CD4-positive, alpha-beta T cell (primary cell): ENCODE measurements around the gene UGT1A1. TPM values are rescaled to one million over a fixed set of nuclear protein-coding genes. Genes with fewer than 3 reads are reported as not detected.

Experiments
- ATAC-seq: fragments of 200-7000 bp; cut with Tn5 transposase; one replicate; pipeline ENCODE4 v1.10.0; 2022; ENCODE audit warnings: mild to moderate bottlenecking; ENCODE audit not compliant: poor library complexity
- CTCF ChIA-PET: fragments of 350-600 bp; sonication (Branson Sonifier 250); formaldehyde crosslinking; loops from one replicate; lab custom pipeline; 2021; ENCODE audit warnings: antibody characterized with exemption, inconsistent platforms; lab: Charles Lee
- POLR2A ChIA-PET: fragments of 350-600 bp; sonication (Branson Sonifier 250); formaldehyde crosslinking; loops from one replicate; lab custom pipeline; 2021; ENCODE audit warnings: antibody characterized with exemption, inconsistent platforms; lab: Charles Lee
- DNase-seq, 14 experiments: peaks; one replicate each; pipeline ENCODE4 v3.0.0-alpha.2; 2013 to 2020; ENCODE audit warnings: mixed read lengths in 2 of 14
- H3K27ac ChIP-seq, 2 donors: one replicate each; pipeline versions ENCODE4 v1.5.1 to v1.7.0; 2013; ENCODE audit warnings: low read length in 2 of 2, low read depth in 1 of 2, mild to moderate bottlenecking in 1 of 2
- H3K27me3 ChIP-seq, 2 experiments: 1 replicate in 1 of 2; 2 replicates in 1 of 2; pipeline versions ENCODE4 v1.6.1 to v1.7.0; 2013; ENCODE audit warnings: low read length in 2 of 2, control low read depth in 1 of 2, mild to moderate bottlenecking in 1 of 2, moderate library complexity in 1 of 2; ENCODE audit not compliant: insufficient read depth in 2 of 2, control insufficient read depth in 1 of 2
- H3K36me3 ChIP-seq: one replicate; pipeline ENCODE4 v1.6.1; 2013; ENCODE audit warnings: low read length, control low read depth; ENCODE audit not compliant: insufficient read depth
- H3K4me1 ChIP-seq: one replicate; pipeline ENCODE4 v1.6.1; 2013; ENCODE audit warnings: low read length, control low read depth; ENCODE audit not compliant: insufficient read depth
- H3K4me3 ChIP-seq: one replicate; pipeline ENCODE4 v1.5.1; 2013; ENCODE audit warnings: mild to moderate bottlenecking, low read length, moderate library complexity
- H3K9me3 ChIP-seq, 2 experiments: 1 replicate in 1 of 2; 2 replicates in 1 of 2; pipeline versions ENCODE4 v1.6.1 to v1.7.0; 2013; ENCODE audit warnings: low read length in 2 of 2, mild to moderate bottlenecking in 2 of 2, control low read depth in 1 of 2, moderate library complexity in 1 of 2; ENCODE audit not compliant: control insufficient read depth in 1 of 2, insufficient read depth in 1 of 2
- H3K27ac Mint-ChIP-seq: one replicate; pipeline ENCODE4 v1.8.0; 2020; ENCODE audit warnings: mixed read lengths
- H3K27me3 Mint-ChIP-seq: one replicate; pipeline ENCODE4 v1.8.0; 2021; ENCODE audit warnings: mixed read lengths
- H3K36me3 Mint-ChIP-seq: one replicate; pipeline ENCODE4 v1.8.0; 2021; ENCODE audit warnings: low read depth, mixed read lengths
- H3K4me1 Mint-ChIP-seq: one replicate; pipeline ENCODE4 v1.8.0; 2021; ENCODE audit warnings: low read depth, mixed read lengths
- H3K4me3 Mint-ChIP-seq: one replicate; pipeline ENCODE4 v1.8.0; 2020; ENCODE audit warnings: mild to moderate bottlenecking, mixed read lengths
- H3K9me3 Mint-ChIP-seq: one replicate; pipeline ENCODE4 v1.8.0; 2020; ENCODE audit warnings: mixed read lengths
- CTCF ChIP-seq: fragments of 200-600 bp; IDR thresholded peaks from one replicate; pipeline ENCODE4 v1.8.0; 2022; ENCODE audit warnings: antibody characterized with exemption, mild to moderate bottlenecking
- intact Hi-C, 2 experiments: fragments of 100-400 bp; cut with DNase I in 1 of 2; cut with micrococcal nuclease in 1 of 2; formaldehyde crosslinking; loops; one replicate each; pipeline versions ENCODE4 v1.15.1 to v1.9.0; 2023 to 2025; cut with DNase I, micrococcal nuclease
- total RNA-seq, 174 experiments: library from RNA in 2 of 174; stranded (reverse) in 2 of 174; gene quantifications; one replicate each; pipeline ENCODE4 v1.2.3 and lab custom pipeline; 2021 to 2026

The UGT1A1 gene
- total RNA-seq, 2 experiments from 2014 or later = not detected

- H3K4me1 ChIP-seq = no peaks in the 10 kb centered on the region
- POLR2A ChIA-PET = no interaction called here
- TF ChIP-seq CTCF = no peak
- ATAC-seq = no peak
- H3K36me3 ChIP-seq = no peaks in the 10 kb centered on the region
- DNase-seq = no peak
- H3K4me3 ChIP-seq = no peak overlapping the region
- H3K36me3 Mint-ChIP-seq = no peaks in the 10 kb centered on the region
- H3K9me3 Mint-ChIP-seq = no peaks in the 10 kb centered on the region
- H3K9me3 ChIP-seq = no peaks in the 10 kb centered on the region
- peaks cover 31% of the 10 kb centered on the region for H3K27me3 Mint-ChIP-seq
- H3K27ac Mint-ChIP-seq = no peak overlapping the region
- H3K27ac ChIP-seq = no peak overlapping the region
- H3K4me3 Mint-ChIP-seq = no peak overlapping the region
- H3K27me3 ChIP-seq = peaks cover 0 to 13% of the 10 kb centered on the region in 2 experiments
- CTCF ChIA-PET = no interaction called here
- H3K4me1 Mint-ChIP-seq = no peaks in the 10 kb centered on the region
- intact Hi-C loops = loop anchor here (5.0 to 10.0 kb wide), 4 partner anchors 311 to 951 kb away; no protein-coding TSS in a partner anchor
Measured at GRCh38 chr2:233713262-233713615, 46.8 kb upstream of the UGT1A1 start.

- no peak for ATAC-seq
- no peak for DNase-seq
- Histone ChIP-seq H3K36me3 (no peaks in the 10 kb centered on the region), H3K27me3 (peaks cover 0 to 13% of the 10 kb centered on the region in 2 experiments), H3K9me3 (no peaks in the 10 kb centered on the region), H3K4me3 (no peak overlapping the region), H3K27ac (no peak overlapping the region), H3K4me1 (no peaks in the 10 kb centered on the region)
- intact Hi-C loops = loop anchor here (5.0 to 10.0 kb wide), 4 partner anchors 312 to 952 kb away; no protein-coding TSS in a partner anchor
- Mint-ChIP-seq H3K27ac (no peak overlapping the region), H3K9me3 (no peaks in the 10 kb centered on the region), H3K4me1 (no peaks in the 10 kb centered on the region), H3K4me3 (no peak overlapping the region), H3K36me3 (no peaks in the 10 kb centered on the region), H3K27me3 (peaks cover 37% of the 10 kb centered on the region)
- TF ChIP-seq CTCF = no peak
- POLR2A ChIA-PET = no interaction called here
- CTCF ChIA-PET = no interaction called here
Measured at GRCh38 chr2:233714121-233714520, 45.9 kb upstream of the UGT1A1 start.

GRCh38 chr2:233718552-233718951 is 41.5 kb upstream of the UGT1A1 start, which contains the start of gene UGT1A4:
Gene UGT1A4, plus strand, starts transcription at chr2:233718736. Its CDS starts 85 bp downstream, at chr2:233718821.
- intact Hi-C loops = loop anchor here in 1 of 2 experiments (5.0 to 10.0 kb wide), 2 partner anchors 374 to 786 kb away; no protein-coding TSS in a partner anchor
- H3K36me3 Mint-ChIP-seq = no peaks in the 10 kb centered on the region
- H3K27me3 Mint-ChIP-seq = peaks cover 41% of the 10 kb centered on the region
- DNase-seq (no peak), ATAC-seq (no peak)
- H3K27ac ChIP-seq = no peak within 1 kb of the TSS
- TF ChIP-seq CTCF = no peak
- POLR2A ChIA-PET = no interaction called here
- H3K27ac Mint-ChIP-seq = no peak within 1 kb of the TSS
- H3K9me3 Mint-ChIP-seq = no peaks in the 10 kb centered on the region
- H3K4me3 ChIP-seq = no peak within 1 kb of the TSS
- no peaks in the 10 kb centered on the region for H3K9me3 ChIP-seq
- H3K36me3 ChIP-seq = no peaks in the 10 kb centered on the region
- no peak within 1 kb of the TSS for H3K4me3 Mint-ChIP-seq
- H3K27me3 ChIP-seq = peaks cover 0 to 10% of the 10 kb centered on the region in 2 experiments
- no peaks in the 10 kb centered on the region for H3K4me1 Mint-ChIP-seq
- H3K4me1 ChIP-seq = no peaks in the 10 kb centered on the region
- CTCF ChIA-PET = no interaction called here
